HCT116 (cell line): ENCODE measurements around the gene USP47. TPM values are rescaled to one million over a fixed set of nuclear protein-coding genes. Genes with fewer than 3 reads are reported as not detected.

Experiments used
- ATAC-seq: fragments of 200-7000 bp; cut with Tn5 transposase; 2 replicates; pipeline ENCODE4 v1.9.1; 2020; ENCODE audit warnings: mild to moderate bottlenecking, moderate library complexity
- BruUV-seq: library from RNA; stranded (reverse); fragments of 400-500 nt; replicated peaks from 2 replicates; lab custom pipeline; 2021; lab: Mats Ljungman, UMichigan
- CTCF ChIA-PET: fragments of 300-600 bp; sonication (Branson Sonifier 250); formaldehyde crosslinking; loops from one replicate; lab custom pipeline; 2021; ENCODE audit warnings: antibody characterized with exemption; lab: Charles Lee
- POLR2A ChIA-PET: fragments of 300-600, 350-600 bp; sonication (Branson Sonifier 250); formaldehyde crosslinking; loops from one replicate; lab custom pipeline; 2021; ENCODE audit warnings: antibody characterized with exemption; lab: Charles Lee
- RAD21 ChIA-PET, 2 experiments: fragments of 300-600 bp; sonication (Branson Sonifier 250); formaldehyde crosslinking; loops; one replicate each; lab custom pipeline; 2023; ENCODE audit warnings: low total read pairs in 2 of 2; ENCODE audit not compliant: uncharacterized antibody in 2 of 2, unreplicated experiment in 2 of 2, low non-redundant PET in 1 of 2; lab: Charles Lee
- DNase-seq: peaks from one replicate; pipeline ENCODE4 v3.0.0-alpha.2; 2010; ENCODE audit warnings: low read depth, low spot score
- H2AFZ ChIP-seq: fragments of 200-600 bp; shearing (Covaris generic), sonication (generic); 2 replicates; pipeline ENCODE4 v1.6.1; 2017; ENCODE audit warnings: low read depth, mixed run types, mixed read lengths, antibody characterized with exemption, low read length; ENCODE audit not compliant: poor library complexity, severe bottlenecking
- H3K27ac ChIP-seq: 2 replicates; pipeline ENCODE4 v1.5.1; 2012; ENCODE audit warnings: low read depth, low read length
- H3K27me3 ChIP-seq: fragments of 200-600 bp; sonication (generic); 2 replicates; pipeline ENCODE4 v1.6.1; 2016; ENCODE audit warnings: mixed run types, low read length, mixed read lengths; ENCODE audit not compliant: insufficient read depth
- H3K36me3 ChIP-seq, 2 experiments: fragments of 200-500 bp in 1 of 2; fragments of 200-600 bp in 1 of 2; sonication (Bioruptor generic) in 1 of 2; sonication (generic) in 1 of 2; 2 replicates each; pipeline versions ENCODE4 v1.5.1 to v1.6.1; 2014 to 2016; ENCODE audit warnings: low read length in 2 of 2, inconsistent platforms in 1 of 2, mixed read lengths in 1 of 2, mixed run types in 1 of 2; ENCODE audit not compliant: insufficient read depth in 2 of 2, control insufficient read depth in 1 of 2
- H3K4me1 ChIP-seq, 2 experiments: fragments of 200-600 bp in 1 of 2; sonication (generic) in 1 of 2; 2 replicates each; pipeline versions ENCODE4 v1.5.1 to v1.6.1; 2012 to 2017; ENCODE audit warnings: low read length in 2 of 2, inconsistent platforms in 1 of 2, mild to moderate bottlenecking in 1 of 2, mixed read lengths in 1 of 2, mixed run types in 1 of 2, moderate library complexity in 1 of 2; ENCODE audit not compliant: insufficient read depth in 2 of 2, control insufficient read depth in 1 of 2
- H3K4me2 ChIP-seq: fragments of 200-600 bp; sonication (generic); 2 replicates; pipeline ENCODE4 v1.6.1; 2017; ENCODE audit warnings: mixed run types, low read length, mixed read lengths
- H3K4me3 ChIP-seq, 2 experiments: fragments of 200-600 bp in 1 of 2; sonication (generic) in 1 of 2; replicated peaks in 1 of 2; 2 replicates each; pipeline ENCODE4 v1.5.1; 2011 to 2016; ENCODE audit warnings: low read length in 2 of 2, control low read depth in 1 of 2, low read depth in 1 of 2, mild to moderate bottlenecking in 1 of 2, mixed read lengths in 1 of 2, mixed run types in 1 of 2
- H3K79me2 ChIP-seq: fragments of 200-600 bp; sonication (generic); 2 replicates; pipeline ENCODE4 v1.6.1; 2017; ENCODE audit warnings: mild to moderate bottlenecking, mixed run types, low read length, moderate library complexity, mixed read lengths; ENCODE audit not compliant: insufficient read depth
- H3K9ac ChIP-seq: fragments of 200-600 bp; sonication (generic); 2 replicates; pipeline ENCODE4 v1.6.1; 2016; ENCODE audit warnings: low read length, mixed read lengths
- H3K9me2 ChIP-seq: fragments of 200-600 bp; sonication (generic), shearing (Covaris generic); 2 replicates; pipeline ENCODE4 v1.6.1; 2017; ENCODE audit warnings: mixed run types, mild to moderate bottlenecking, moderate library complexity; ENCODE audit not compliant: insufficient read depth
- H3K9me3 ChIP-seq, 2 experiments: fragments of 200-500 bp in 1 of 2; fragments of 200-600 bp in 1 of 2; sonication (Bioruptor generic) in 1 of 2; sonication (generic) in 1 of 2; 2 replicates each; pipeline ENCODE4 v1.6.1; 2014 to 2017; ENCODE audit warnings: low read length in 2 of 2, mixed read lengths in 2 of 2, inconsistent platforms in 1 of 2, low read depth in 1 of 2, mild to moderate bottlenecking in 1 of 2, mixed run types in 1 of 2, moderate library complexity in 1 of 2; ENCODE audit not compliant: control insufficient read depth in 1 of 2, insufficient read depth in 1 of 2
- H4K20me1 ChIP-seq: fragments of 200-600 bp; sonication (generic), shearing (Covaris generic); 2 replicates; pipeline ENCODE4 v1.6.1; 2017; ENCODE audit warnings: mixed run types, mild to moderate bottlenecking, moderate library complexity; ENCODE audit not compliant: insufficient read depth
- ATF3 ChIP-seq: IDR thresholded peaks from 2 replicates; pipeline ENCODE4 v1.6.1; 2012
- CBX3 ChIP-seq: IDR thresholded peaks from 2 replicates; pipeline ENCODE4 v1.6.1; 2012; ENCODE audit warnings: low read depth
- CEBPB ChIP-seq: IDR thresholded peaks from 2 replicates; pipeline ENCODE4 v1.6.1; 2012; ENCODE audit warnings: low read depth
- CTCF ChIP-seq, 3 experiments: fragments of 200-600 bp in 1 of 3; sonication (generic) in 1 of 3; IDR thresholded peaks in 2 of 3; conservative IDR thresholded peaks in 1 of 3; 2 replicates each; pipeline ENCODE4 v1.5.1; 2012 to 2017; ENCODE audit warnings: low read depth in 2 of 3, low read length in 2 of 3, antibody characterized with exemption in 1 of 3, borderline replicate concordance in 1 of 3, control low read depth in 1 of 3, mild to moderate bottlenecking in 1 of 3, mixed read lengths in 1 of 3, mixed run types in 1 of 3, moderate library complexity in 1 of 3; ENCODE audit not compliant: insufficient read depth in 1 of 3
- EGR1 ChIP-seq: IDR thresholded peaks from 2 replicates; pipeline ENCODE4 v1.6.1; 2012; ENCODE audit warnings: low read depth
- ELF1 ChIP-seq: IDR thresholded peaks from 2 replicates; pipeline ENCODE4 v1.6.1; 2012; ENCODE audit warnings: low read depth, borderline replicate concordance
- EZH2 ChIP-seq: fragments of 200-600 bp; sonication (generic); IDR thresholded peaks from 2 replicates; pipeline ENCODE4 v1.6.1; 2017; ENCODE audit warnings: antibody characterized with exemption, mixed run types
- EZH2phosphoT487 ChIP-seq: fragments of 200-600 bp; IDR thresholded peaks from 2 replicates; pipeline ENCODE4 v1.6.1; 2018; ENCODE audit warnings: antibody characterized with exemption, borderline replicate concordance
- SRF ChIP-seq: IDR thresholded peaks from 2 replicates; pipeline ENCODE4 v1.6.1; 2012; ENCODE audit warnings: low read depth
- TCF7L2 ChIP-seq: IDR thresholded peaks from 2 replicates; pipeline ENCODE4 v1.7.0; 2011; ENCODE audit warnings: borderline replicate concordance, inconsistent platforms; ENCODE audit not compliant: insufficient read depth, insufficient read length; ENCODE audit errors: extremely low read depth
- intact Hi-C: fragments of 100-400 bp; cut with micrococcal nuclease; formaldehyde crosslinking; loops from 2 replicates; pipeline ENCODE4 v1.10.0; 2022
- total RNA-seq: library from RNA; stranded (reverse); gene quantifications from one replicate; pipeline ENCODE4 v1.2.1, GENCODE V29; 2021; ENCODE audit not compliant: unreplicated experiment
- TF ChIP-seq, protein P1 (sequence below): IDR thresholded peaks from 2 replicates; pipeline ENCODE4 v1.6.1; 2012
- TF ChIP-seq, protein P2 (sequence below): IDR thresholded peaks from 2 replicates; pipeline ENCODE4 v1.6.1; 2011; ENCODE audit warnings: mild to moderate bottlenecking, low read length, moderate library complexity; ENCODE audit not compliant: insufficient replicate concordance; ENCODE audit errors: extremely low read depth

Gene USP47
- total RNA-seq, 1 experiment from 2014 or later, result 18.9 TPM

DNA sequence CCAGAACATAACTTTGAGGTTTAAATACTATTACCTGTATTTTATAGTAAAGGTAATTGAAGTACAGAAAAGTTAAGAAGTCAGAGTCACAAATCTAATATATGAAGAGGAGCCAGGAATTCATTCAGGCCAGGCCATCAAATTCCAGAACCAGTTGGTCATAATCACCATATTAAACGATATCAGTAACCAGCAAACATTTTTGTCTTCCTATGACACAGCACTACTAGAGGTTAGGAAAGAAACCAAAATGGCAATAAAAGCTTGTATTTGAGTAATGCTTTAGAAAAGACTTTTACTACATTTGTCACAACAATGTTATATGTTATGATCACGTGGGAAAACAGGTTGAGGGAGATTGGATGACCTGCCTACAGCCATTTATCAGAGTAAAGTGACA, 104.4 kb downstream of the USP47 start:
- BruUV-seq, result no TSS peak
- ChIA-PET CTCF (interaction anchor here (1.1 kb wide), 1 partner anchor 21 kb away, joined by 7 read pairs; no protein-coding TSS in a partner anchor), POLR2A (no interaction called here), RAD21 (no interaction called here)
- H3K27me3 ChIP-seq, result no peaks in the 10 kb centered on the region
- H3K27ac ChIP-seq, result no peak overlapping the region
- H3K4me1 ChIP-seq, result no peaks in the 10 kb centered on the region
- peaks cover 5 to 11% of the 10 kb centered on the region in 2 experiments; a peak in 3 of 4 replicates for H3K36me3 ChIP-seq
- no peaks in the 10 kb centered on the region for H3K9me2 ChIP-seq
- H3K79me2 ChIP-seq, result no peaks in the 10 kb centered on the region
- no peak for ATAC-seq
- H3K9ac ChIP-seq, result no peak overlapping the region
- no peaks in the 10 kb centered on the region for H4K20me1 ChIP-seq
- H3K9me3 ChIP-seq, result no peaks in the 10 kb centered on the region
- H3K4me2 ChIP-seq, result no peak overlapping the region
- TF ChIP-seq EZH2 (no peak), SRF (no peak), TCF7L2 (no peak), CEBPB (no peak), EGR1 (no peak)
- H2AFZ ChIP-seq, result no peak overlapping the region
- intact Hi-C loops, result no loop called here
- no peak for DNase-seq
- no peak overlapping the region for H3K4me3 ChIP-seq

DNA sequence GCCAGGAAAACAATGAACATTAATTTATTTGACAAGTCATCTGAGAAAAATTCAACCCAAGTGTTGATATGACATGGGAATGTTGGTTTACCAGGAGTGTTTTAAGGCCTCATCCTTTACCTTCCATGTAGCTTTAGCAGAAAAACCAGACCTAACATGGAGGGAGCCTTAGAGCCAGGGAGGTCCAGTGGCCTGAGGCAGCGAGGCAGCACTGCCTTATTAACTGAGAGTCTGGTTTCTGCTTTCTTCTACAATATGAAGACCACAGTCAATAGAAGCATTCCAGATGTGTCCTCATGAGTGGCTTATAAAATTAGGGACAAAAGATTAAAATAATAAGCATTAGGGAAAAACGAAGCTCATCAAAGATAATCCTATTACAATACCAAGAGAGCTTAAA, 105.1 kb downstream of the USP47 start:
- Histone ChIP-seq H3K4me2 (no peak overlapping the region), H2AFZ (no peak overlapping the region), H3K27me3 (no peaks in the 10 kb centered on the region), H3K27ac (no peak overlapping the region), H3K36me3 (peaks cover 5 to 11% of the 10 kb centered on the region in 2 experiments; a peak in 3 of 4 replicates), H3K79me2 (no peaks in the 10 kb centered on the region), H3K9me2 (no peaks in the 10 kb centered on the region), H4K20me1 (no peaks in the 10 kb centered on the region), H3K9ac (no peak overlapping the region), H3K9me3 (no peaks in the 10 kb centered on the region), H3K4me1 (no peaks in the 10 kb centered on the region), H3K4me3 (no peak overlapping the region)
- CTCF ChIA-PET, result interaction anchor here (1.1 kb wide), 1 partner anchor 20 kb away, joined by 7 read pairs; no protein-coding TSS in a partner anchor
- ATAC-seq, result no peak
- intact Hi-C loops, result no loop called here
- no TSS peak for BruUV-seq
- POLR2A ChIA-PET, result no interaction called here
- TF ChIP-seq, protein P1, sequence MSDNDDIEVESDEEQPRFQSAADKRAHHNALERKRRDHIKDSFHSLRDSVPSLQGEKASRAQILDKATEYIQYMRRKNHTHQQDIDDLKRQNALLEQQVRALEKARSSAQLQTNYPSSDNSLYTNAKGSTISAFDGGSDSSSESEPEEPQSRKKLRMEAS, result no peak
- TF ChIP-seq CEBPB (no peak), CTCF (IDR thresholded peaks at IDR 0.05 in 2 of 3, conservative IDR thresholded peaks at IDR 0.05 in 1 of 3; ENCODE audit: borderline replicate concordance in 1 of 3, insufficient read depth in 1 of 3, low read depth in 2 of 3, low read length in 2 of 3) (no peak), ATF3 (no peak), ELF1 (no peak), TCF7L2 (no peak), EZH2phosphoT487 (no peak), CBX3 (no peak)
- TF ChIP-seq, protein P2, sequence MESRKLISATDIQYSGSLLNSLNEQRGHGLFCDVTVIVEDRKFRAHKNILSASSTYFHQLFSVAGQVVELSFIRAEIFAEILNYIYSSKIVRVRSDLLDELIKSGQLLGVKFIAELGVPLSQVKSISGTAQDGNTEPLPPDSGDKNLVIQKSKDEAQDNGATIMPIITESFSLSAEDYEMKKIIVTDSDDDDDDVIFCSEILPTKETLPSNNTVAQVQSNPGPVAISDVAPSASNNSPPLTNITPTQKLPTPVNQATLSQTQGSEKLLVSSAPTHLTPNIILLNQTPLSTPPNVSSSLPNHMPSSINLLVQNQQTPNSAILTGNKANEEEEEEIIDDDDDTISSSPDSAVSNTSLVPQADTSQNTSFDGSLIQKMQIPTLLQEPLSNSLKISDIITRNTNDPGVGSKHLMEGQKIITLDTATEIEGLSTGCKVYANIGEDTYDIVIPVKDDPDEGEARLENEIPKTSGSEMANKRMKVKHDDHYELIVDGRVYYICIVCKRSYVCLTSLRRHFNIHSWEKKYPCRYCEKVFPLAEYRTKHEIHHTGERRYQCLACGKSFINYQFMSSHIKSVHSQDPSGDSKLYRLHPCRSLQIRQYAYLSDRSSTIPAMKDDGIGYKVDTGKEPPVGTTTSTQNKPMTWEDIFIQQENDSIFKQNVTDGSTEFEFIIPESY, result no peak
- RAD21 ChIA-PET, result no interaction called here
- no peak for DNase-seq
